Activated CD8-positive, alpha-beta memory T cell treated with anti-CD3 and anti-CD28 coated beads, Interleukin-2, amount 10 ng/mL, durations not matched to agents 7 days and 5 days (primary cell): ENCODE data around the gene MTG2. TPM values are rescaled to one million over a fixed set of nuclear protein-coding genes. Genes with fewer than 3 reads are reported as not detected.

Source experiments
- ATAC-seq: fragments of 150-1000 bp; cut with Tn5 transposase; one replicate; pipeline ENCODE4 v1.10.0; 2021; ENCODE audit warnings: moderate library complexity
- CTCF ChIA-PET: fragments of 350-600 bp; sonication (Branson Sonifier 250); formaldehyde crosslinking; loops from one replicate; lab custom pipeline; 2021; ENCODE audit warnings: antibody characterized with exemption; lab: Charles Lee
- DNase-seq: peaks from one replicate; pipeline ENCODE4 v3.0.0-alpha.2; 2020
- H3K27ac Mint-ChIP-seq: one replicate; pipeline ENCODE4 v1.8.0; 2021; ENCODE audit warnings: mild to moderate bottlenecking, mixed read lengths
- H3K27me3 Mint-ChIP-seq: one replicate; pipeline ENCODE4 v1.8.0; 2021; ENCODE audit warnings: mixed read lengths
- H3K36me3 Mint-ChIP-seq: one replicate; pipeline ENCODE4 v1.8.0; 2021; ENCODE audit warnings: mild to moderate bottlenecking, mixed read lengths
- H3K4me1 Mint-ChIP-seq: one replicate; pipeline ENCODE4 v1.8.0; 2021; ENCODE audit warnings: mixed read lengths
- H3K4me3 Mint-ChIP-seq: one replicate; pipeline ENCODE4 v1.8.0; 2021; ENCODE audit warnings: mild to moderate bottlenecking, moderate library complexity, mixed read lengths
- H3K9me3 Mint-ChIP-seq: one replicate; pipeline ENCODE4 v1.8.0; 2022; ENCODE audit warnings: low read depth, mixed read lengths
- total RNA-seq, 2 experiments: library from RNA; stranded (reverse); gene quantifications; one replicate each; pipeline ENCODE4 v1.2.3, GENCODE V29; 2021

Gene MTG2
- total RNA-seq, 2 experiments from 2014 or later = 34.0 to 40.1 TPM

- Mint-ChIP-seq H3K9me3 (no peaks in the 10 kb centered on the region), H3K4me1 (peaks cover 10% of the 10 kb centered on the region), H3K27ac (no peak overlapping the region), H3K4me3 (no peak overlapping the region), H3K27me3 (no peaks in the 10 kb centered on the region), H3K36me3 (peaks cover 7% of the 10 kb centered on the region)
- DNase-seq (no peak), ATAC-seq (no peak)
- CTCF ChIA-PET = no interaction called here
Observed at GRCh38 chr20:62190639-62191411, 8.0 kb downstream of the MTG2 start.

GRCh38 chr20:62191781-62192559 is 9.1 kb downstream of the MTG2 start:
- Mint-ChIP-seq H3K27ac (no peak overlapping the region), H3K4me3 (no peak overlapping the region), H3K4me1 (peaks cover 7% of the 10 kb centered on the region), H3K27me3 (no peaks in the 10 kb centered on the region), H3K9me3 (no peaks in the 10 kb centered on the region), H3K36me3 (peaks cover 7% of the 10 kb centered on the region)
- CTCF ChIA-PET = no interaction called here
- DNase-seq (no peak), ATAC-seq (no peak)

GRCh38 chr20:62192635-62193034 is 9.8 kb downstream of the MTG2 start:
- DNase-seq (no peak), ATAC-seq (no peak)
- peaks cover 8% of the 10 kb centered on the region for H3K36me3 Mint-ChIP-seq
- H3K27me3 Mint-ChIP-seq = no peaks in the 10 kb centered on the region
- no peak overlapping the region for H3K4me3 Mint-ChIP-seq
- H3K4me1 Mint-ChIP-seq = peaks cover 3% of the 10 kb centered on the region
- H3K9me3 Mint-ChIP-seq = no peaks in the 10 kb centered on the region
- no peak overlapping the region for H3K27ac Mint-ChIP-seq
- CTCF ChIA-PET = no interaction called here

- ATAC-seq = no peak
- Mint-ChIP-seq H3K27me3 (no peaks in the 10 kb centered on the region), H3K36me3 (peaks cover 10% of the 10 kb centered on the region), H3K4me1 (peaks cover 2% of the 10 kb centered on the region), H3K27ac (no peak overlapping the region), H3K4me3 (no peak overlapping the region), H3K9me3 (no peaks in the 10 kb centered on the region)
- CTCF ChIA-PET = no interaction called here
- no peak for DNase-seq
Observed at GRCh38 chr20:62193079-62194025, 10.5 kb downstream of the MTG2 start.

- DNase-seq (no peak), ATAC-seq (no peak)
- Mint-ChIP-seq H3K4me3 (no peak overlapping the region), H3K27me3 (no peaks in the 10 kb centered on the region), H3K9me3 (no peaks in the 10 kb centered on the region), H3K36me3 (peaks cover 20% of the 10 kb centered on the region), H3K27ac (no peak overlapping the region), H3K4me1 (peaks cover 2% of the 10 kb centered on the region)
- CTCF ChIA-PET = no interaction called here
Observed at GRCh38 chr20:62195075-62195405, 12.2 kb downstream of the MTG2 start.

- CTCF ChIA-PET = no interaction called here
- H3K36me3 Mint-ChIP-seq = peaks cover 25% of the 10 kb centered on the region
- no peaks in the 10 kb centered on the region for H3K27me3 Mint-ChIP-seq
- ATAC-seq (no peak), DNase-seq (no peak)
- peaks cover 2% of the 10 kb centered on the region for H3K4me1 Mint-ChIP-seq
- no peak overlapping the region for H3K27ac Mint-ChIP-seq
- no peak overlapping the region for H3K4me3 Mint-ChIP-seq
- no peaks in the 10 kb centered on the region for H3K9me3 Mint-ChIP-seq
Observed at GRCh38 chr20:62195736-62196135, 12.9 kb downstream of the MTG2 start.

- H3K36me3 Mint-ChIP-seq = peaks cover 28% of the 10 kb centered on the region
- no peaks in the 10 kb centered on the region for H3K27me3 Mint-ChIP-seq
- H3K4me1 Mint-ChIP-seq = peaks cover 2% of the 10 kb centered on the region
- H3K4me3 Mint-ChIP-seq = no peak overlapping the region
- H3K27ac Mint-ChIP-seq = no peak overlapping the region
- CTCF ChIA-PET = no interaction called here
- ATAC-seq (no peak), DNase-seq (no peak)
- no peaks in the 10 kb centered on the region for H3K9me3 Mint-ChIP-seq
Observed at GRCh38 chr20:62196286-62196685, 13.5 kb downstream of the MTG2 start.

GRCh38 chr20:62197311-62197710 is 14.5 kb downstream of the MTG2 start:
- Mint-ChIP-seq H3K36me3 (peaks cover 28% of the 10 kb centered on the region), H3K4me1 (peaks cover 2% of the 10 kb centered on the region), H3K27me3 (no peaks in the 10 kb centered on the region), H3K27ac (no peak overlapping the region), H3K9me3 (no peaks in the 10 kb centered on the region), H3K4me3 (no peak overlapping the region)
- no peak for ATAC-seq
- no peak for DNase-seq
- CTCF ChIA-PET = no interaction called here

GRCh38 chr20:62197801-62198200 is 15.0 kb downstream of the MTG2 start:
- DNase-seq (no peak), ATAC-seq (no peak)
- CTCF ChIA-PET = no interaction called here
- Mint-ChIP-seq H3K27ac (no peak overlapping the region), H3K4me1 (peaks cover 2% of the 10 kb centered on the region), H3K9me3 (no peaks in the 10 kb centered on the region), H3K27me3 (no peaks in the 10 kb centered on the region), H3K4me3 (no peak overlapping the region), H3K36me3 (peaks cover 28% of the 10 kb centered on the region)

GRCh38 chr20:62198496-62198895 is 15.7 kb downstream of the MTG2 start:
- H3K36me3 Mint-ChIP-seq = peaks cover 31% of the 10 kb centered on the region

GRCh38 chr20:62198931-62199330 is 16.1 kb downstream of the MTG2 start:
- H3K27ac Mint-ChIP-seq = no peak overlapping the region
- no peak for ATAC-seq

More at GRCh38 chr20:62198496-62198895, 15.7 kb downstream of the MTG2 start:
- CTCF ChIA-PET = no interaction called here
- Mint-ChIP-seq H3K27ac (no peak overlapping the region), H3K9me3 (no peaks in the 10 kb centered on the region), H3K4me1 (peaks cover 2% of the 10 kb centered on the region), H3K4me3 (no peak overlapping the region), H3K27me3 (no peaks in the 10 kb centered on the region)
- ATAC-seq (no peak), DNase-seq (no peak)

GRCh38 chr20:62200491-62201172 is 17.8 kb downstream of the MTG2 start:
- ATAC-seq = no peak
- Mint-ChIP-seq H3K36me3 (peaks cover 29% of the 10 kb centered on the region), H3K27me3 (no peaks in the 10 kb centered on the region), H3K4me1 (no peaks in the 10 kb centered on the region), H3K4me3 (no peak overlapping the region), H3K27ac (no peak overlapping the region), H3K9me3 (no peaks in the 10 kb centered on the region)
- CTCF ChIA-PET = no interaction called here
- no peak for DNase-seq

More at GRCh38 chr20:62198931-62199330, 16.1 kb downstream of the MTG2 start:
- CTCF ChIA-PET = no interaction called here
- H3K4me1 Mint-ChIP-seq = peaks cover 2% of the 10 kb centered on the region
- H3K36me3 Mint-ChIP-seq = peaks cover 31% of the 10 kb centered on the region
- DNase-seq = no peak
- H3K9me3 Mint-ChIP-seq = no peaks in the 10 kb centered on the region
- H3K4me3 Mint-ChIP-seq = no peak overlapping the region
- no peaks in the 10 kb centered on the region for H3K27me3 Mint-ChIP-seq
